SHP77 treated with DMSO at 0.1 percent for 48 hours (cell line): ENCODE measurements around the gene TAB2.

Experiments used
- DNase-seq: peaks from one replicate; lab custom pipeline; 2025; lab: John Stamatoyannopoulos, UW

Gene TAB2

DNA sequence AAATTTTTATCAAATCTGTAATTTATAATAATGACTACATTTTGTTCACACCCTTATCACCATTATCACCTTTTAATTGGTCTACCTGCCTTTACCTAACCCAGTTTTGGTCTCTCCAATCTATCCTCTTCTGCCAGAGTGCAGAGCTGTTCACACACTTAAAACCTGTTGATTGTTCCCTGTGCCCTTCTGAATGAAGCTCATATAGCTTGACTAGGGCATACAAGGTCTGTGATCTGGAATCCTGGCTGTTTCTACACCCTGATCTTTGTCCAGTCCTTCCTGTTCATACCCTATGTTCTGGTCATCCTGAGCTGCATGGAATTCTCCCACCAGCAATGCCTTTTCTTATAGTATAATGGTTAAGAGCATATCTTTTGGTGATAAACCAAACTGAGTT, 53.6 kb downstream of the TAB2 start:
- DNase-seq, result no peak

DNA sequence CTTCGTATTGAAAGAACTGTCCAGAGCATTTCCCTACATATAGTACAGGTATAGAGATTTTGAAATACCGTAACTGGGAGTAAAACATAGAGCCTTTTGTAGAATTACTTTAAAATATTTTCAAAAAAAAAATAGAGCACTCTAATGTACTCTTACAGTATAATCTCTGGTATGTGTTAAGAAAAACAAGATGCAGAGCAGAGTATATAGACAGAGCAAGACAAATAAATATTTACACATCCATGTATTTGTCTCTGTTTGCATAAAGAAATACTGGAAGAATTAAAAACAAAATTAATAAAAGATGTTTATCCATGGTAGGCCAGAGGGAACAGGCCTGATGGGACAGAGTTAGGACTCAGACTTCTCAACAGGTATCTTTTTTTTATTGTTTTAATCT, 54.5 kb downstream of the TAB2 start:
- no peak for DNase-seq

DNA sequence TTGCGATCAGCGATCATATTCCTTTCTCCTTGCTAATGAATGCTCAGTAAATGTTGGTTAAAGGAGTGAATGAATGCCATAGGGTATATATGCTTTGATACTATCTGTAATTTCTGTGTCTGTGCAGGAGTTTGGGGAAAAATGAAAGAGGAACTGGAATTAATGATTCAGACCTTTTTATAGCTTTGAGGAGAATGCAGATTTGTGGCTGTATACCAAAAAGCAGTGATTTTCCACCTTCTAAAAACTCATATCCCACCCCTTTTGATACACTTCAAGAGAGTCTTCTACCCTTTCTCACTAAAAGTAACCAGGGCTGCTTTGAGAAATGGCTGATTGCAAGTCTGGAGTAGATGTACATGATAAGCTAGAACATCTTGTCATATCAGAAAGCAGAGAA, 56.0 kb downstream of the TAB2 start:
- no peak for DNase-seq

DNA sequence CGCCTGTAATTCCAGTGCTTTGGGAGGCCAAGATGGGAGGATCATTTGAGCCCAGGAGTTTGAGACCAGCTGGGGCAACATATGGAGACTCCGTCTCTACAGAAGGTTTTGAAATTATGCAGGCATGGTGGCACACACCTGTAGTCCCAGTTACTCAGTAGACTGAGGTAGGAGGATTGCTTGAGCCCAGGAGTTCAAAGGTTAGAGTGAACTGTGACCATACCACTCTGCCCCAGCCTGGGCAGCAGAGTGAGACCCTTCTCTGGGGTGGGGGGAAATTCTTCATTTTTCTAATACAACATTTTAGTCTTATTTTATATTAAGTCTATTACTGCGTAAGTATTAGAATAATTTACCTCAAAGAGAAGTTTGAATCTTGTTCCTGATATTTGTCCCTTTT, 62.5 kb downstream of the TAB2 start:
- DNase-seq, result no peak

DNA sequence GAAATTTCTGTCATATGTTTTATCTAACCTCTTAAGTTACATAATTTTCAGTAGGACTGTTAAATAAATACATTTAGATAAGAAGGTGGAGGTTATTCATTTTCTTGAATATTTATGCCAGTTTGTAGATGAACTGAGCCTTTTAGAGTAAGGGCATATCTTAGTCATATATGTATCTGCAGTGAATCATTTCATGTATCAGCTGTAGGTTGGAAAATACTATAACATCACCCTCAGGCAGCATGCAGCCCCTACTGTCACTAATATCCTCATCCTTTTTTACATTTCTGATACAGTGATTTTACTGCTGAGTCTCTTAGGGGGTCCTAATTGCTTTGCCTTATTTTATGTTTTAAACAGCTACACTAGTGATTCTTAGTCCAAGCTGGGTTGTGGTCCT, 63.0 kb downstream of the TAB2 start:
- no peak for DNase-seq

DNA sequence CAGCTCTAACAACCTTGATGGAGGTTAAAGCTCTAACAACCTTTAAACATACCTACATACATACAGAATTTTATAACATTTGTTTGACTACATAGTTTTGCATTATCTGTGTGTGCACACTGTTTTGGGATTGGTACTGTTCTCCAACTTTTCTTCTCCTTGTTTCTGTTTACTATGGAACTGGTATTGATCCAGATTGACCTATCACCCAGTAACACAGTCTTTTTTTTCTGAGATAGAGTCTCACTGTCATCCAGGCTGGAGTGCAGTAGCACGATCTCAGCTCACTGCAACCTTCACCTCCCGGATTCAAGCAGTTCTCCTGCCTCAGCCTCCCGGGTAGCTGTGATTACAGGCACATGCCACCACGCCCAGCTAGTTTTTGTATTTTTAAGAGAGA, 65.9 kb downstream of the TAB2 start:
- no peak for DNase-seq

DNA sequence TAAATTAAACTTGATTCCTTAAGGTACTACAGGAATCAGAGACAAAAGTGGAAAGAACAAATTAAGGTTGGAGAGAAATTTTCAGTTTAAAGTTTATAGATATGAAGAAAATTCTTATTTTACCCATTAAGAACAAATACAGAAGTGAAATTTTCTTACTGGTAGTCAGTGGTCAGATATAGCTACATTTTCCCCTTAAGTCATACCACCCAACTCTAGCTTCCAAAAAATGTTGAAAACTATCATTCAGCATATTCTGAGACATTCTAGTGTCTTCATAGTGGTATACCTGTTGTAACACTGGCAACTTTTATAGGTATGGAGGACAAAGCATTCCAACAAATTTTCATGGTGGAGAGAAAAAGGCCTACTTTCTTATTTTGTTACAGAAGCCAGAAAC, 67.0 kb downstream of the TAB2 start:
- DNase-seq, result no peak

DNA sequence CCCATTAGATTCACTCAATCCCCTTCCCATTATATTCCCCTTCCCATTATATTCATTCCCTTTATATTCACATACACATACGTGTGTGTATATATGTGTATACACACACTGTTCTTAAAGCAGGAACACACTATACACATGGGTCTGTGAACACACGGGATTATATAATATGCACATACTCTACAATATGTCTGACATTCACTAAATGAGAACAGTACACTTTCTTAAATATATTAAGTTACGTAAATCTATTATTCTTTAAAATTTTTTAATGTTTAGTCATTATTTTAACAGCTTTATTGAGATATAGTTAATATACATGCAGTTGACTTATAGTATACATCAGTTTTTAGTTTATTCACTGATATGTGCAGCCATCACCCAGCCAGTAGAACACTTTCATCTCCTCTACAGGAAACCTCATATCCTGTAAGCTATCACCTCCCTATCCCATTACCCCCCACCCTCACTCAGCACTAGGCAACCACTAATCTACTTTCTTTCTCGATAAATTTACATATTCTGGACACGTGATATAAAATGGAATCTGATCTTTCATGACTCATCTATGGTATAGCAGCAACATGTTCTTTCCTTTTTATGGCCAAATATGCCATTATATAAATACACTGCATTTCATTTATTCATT, 68.6 kb downstream of the TAB2 start:
- no peak for DNase-seq

DNA sequence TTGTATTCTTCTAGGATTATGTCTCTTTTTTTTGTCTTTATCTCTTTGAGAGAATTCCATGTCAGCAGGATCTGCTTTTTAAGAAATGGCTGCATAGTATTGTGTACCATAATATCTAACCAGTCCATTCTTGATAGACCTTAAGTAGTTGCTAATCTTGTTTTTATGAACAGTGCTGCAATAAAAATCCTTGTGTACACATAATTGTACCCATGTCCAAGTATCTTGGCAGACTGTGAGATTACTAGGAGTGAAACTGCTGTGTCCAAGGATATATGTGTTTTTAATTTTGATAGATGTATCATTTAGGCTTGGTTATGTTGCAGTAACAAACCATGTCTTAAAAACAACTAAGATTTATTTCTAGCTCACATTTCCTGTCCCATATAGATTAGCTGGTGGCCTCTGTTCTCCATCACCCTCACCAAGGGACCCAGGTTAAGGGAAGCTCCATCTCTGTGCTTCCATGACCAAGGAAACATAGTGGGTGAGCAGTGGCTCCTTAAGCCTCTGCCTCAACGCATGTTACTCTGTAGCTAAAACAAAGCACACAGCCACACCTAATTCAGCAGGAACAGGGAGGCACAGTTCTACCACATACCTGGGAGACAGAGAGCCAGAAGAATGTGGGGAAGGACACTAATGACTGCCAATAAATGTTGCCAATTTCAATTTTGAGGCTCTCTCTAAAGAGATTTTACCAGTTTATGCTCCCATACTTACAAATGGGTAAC, 70.4 kb downstream of the TAB2 start:
- no peak for DNase-seq

DNA sequence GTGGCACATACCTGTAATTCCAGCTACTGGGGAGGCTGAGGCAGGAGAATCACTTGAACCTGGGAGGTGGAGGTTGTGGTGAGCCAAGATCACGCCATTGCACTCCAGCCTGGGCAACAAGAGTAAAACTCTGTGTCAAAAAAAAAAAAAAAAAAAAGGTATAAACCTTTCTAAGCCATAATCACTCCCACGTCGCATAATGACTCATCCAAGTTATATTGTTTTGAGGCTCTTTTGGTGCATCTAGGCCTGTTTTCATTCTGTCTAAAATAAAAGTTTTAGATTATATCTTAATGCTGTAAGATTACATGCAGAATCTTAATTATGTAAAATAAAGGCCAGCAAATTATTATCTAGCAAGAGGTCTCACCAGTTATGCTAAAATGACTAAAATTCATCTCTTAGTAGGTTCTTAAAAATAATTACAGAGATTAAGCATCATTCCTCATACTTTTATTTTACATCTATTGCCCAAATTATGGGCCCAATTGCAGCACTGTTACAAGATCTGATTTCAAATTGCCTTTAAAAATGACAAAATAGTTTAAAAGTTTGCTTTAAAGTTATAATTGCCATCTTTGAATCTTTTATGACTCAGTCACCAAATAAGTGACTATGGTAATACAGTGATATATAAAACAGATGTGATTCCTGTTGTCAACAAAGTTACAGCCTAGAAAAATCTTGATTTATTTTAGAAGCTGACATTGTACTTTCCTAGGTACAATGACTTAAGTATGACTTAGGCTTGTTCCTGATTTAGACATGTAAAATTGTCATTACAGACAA, 72.2 kb downstream of the TAB2 start:
- no peak for DNase-seq

DNA sequence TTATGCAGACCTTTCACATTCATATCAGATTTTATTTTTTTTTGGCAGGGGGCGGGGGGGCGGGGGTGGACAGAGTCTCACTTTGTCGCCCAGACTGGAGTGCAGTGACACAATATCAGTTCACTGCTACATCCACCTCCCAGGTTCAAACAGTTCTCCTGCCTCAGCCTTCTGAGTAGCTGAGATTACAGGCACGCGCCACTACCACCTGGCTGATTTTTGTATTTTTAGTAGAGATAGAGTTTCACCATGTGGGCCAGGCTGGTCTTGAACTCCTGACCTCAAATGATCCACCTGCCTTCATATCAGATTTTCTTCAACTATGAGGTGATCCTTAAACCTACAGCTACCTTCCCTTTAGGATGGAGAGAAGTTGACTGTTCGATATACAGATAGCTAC, 74.6 kb downstream of the TAB2 start:
- no peak for DNase-seq

DNA sequence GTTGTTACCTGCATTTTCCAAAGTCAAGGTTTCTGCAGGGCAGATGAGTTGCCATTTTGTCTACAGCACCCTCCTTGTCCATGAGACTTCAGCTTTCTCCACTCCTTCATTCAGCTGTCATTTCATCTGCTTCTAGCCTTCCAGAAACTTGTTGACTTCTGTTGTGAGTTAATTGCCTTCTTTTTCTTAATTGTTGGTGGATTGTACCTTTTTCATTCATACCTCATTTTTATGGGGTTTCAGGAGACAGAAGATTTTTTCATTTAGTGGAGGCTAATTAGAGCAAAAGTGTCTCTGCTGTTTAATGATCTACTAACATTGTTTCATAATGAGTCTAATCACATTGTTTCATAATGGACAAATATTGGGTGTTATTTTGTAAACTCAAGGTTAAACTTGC, 75.0 kb downstream of the TAB2 start:
- no peak for DNase-seq

DNA sequence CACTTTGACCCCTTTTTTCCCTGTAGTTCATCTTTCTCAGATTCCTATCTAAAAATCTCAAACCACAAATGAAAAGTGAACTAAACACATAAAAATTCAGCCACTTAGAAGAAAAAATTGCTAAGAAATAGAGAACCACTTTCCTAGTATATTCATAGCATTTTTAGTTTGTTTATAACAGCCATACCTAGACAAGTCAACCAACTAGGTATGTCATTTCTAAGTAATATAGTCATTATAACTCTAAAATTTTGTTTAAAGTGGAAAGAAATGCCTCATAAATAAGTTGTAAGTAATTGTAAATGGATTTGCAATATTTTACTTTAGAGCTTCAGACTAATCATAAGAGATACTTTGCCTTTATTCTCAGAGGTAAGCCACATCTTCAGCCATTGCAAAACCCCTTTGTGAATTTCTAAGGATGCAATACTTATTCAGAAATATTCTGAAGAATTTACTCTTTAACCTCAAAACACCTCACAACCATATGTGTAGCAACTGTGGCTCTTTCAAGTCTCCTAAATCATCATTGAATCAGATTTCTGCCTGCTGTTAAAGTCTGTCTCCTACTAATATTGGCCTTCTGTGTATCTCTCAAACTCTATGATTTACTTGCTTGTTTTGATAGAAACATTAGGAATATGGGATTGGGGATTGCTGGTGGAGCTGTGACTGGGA, 75.6 kb downstream of the TAB2 start:
- no peak for DNase-seq

DNA sequence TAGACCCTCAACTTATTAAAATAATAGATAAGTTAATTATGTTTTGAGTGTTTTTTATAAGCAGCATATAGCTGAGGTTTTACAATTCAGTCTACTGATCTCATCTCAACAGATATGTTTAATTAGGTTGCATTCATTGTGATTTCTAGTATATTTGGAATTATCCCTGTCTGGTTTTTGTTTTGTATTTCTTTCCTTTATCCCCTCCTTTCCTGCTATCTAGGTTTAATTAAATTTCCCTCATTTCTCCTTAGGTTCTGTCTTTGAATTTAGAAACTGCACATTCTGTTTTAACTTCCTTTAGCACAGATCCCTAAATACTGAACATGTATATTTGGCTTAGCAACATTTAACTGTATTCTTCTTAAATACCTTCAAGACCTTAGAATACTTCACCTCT, 77.7 kb downstream of the TAB2 start:
- DNase-seq, result no peak

DNA sequence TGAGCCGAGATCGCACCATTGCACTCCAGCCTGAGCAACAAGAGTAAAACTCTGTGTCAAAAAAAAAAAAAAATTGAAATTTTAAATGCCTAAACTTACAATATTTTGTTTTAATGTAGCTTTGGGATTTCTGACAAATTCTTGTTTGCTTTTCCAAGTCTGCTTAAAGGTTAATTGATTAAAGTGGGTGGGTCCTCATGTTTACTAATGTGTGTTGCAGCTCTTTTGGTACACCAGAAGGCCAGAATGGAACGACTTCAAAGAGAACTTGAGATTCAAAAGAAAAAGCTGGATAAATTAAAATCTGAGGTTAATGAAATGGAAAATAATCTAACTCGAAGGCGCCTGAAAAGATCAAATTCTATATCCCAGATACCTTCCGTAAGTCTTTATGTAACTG, 79.9 kb downstream of the TAB2 start:
- DNase-seq, result no peak

DNA sequence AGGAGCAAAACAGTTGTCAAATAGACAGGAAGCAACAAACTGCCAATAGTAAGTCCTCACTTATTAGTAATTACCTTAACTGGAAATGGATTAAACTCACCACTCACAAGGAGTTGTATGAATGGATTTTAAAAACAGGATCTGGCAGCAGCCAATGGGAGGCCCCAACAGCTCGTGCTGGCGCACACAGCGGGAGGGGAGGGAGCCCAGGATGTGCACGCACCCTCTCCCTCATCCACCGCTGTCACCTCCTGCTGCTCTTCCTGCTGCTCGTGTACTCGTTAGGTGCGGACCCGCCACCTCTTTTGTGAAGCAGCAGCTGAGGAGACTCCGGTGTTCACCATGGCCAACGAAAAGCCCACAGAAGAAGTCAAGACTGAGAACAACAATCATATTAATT, 82.5 kb downstream of the TAB2 start, which contains the start of gene SUMO4:
TSS of gene SUMO4 (plus strand) at position 213 of the 400 bp plus-strand sequence. CDS start at position 343, 130 bp downstream.
- DNase-seq, result no peak

DNA sequence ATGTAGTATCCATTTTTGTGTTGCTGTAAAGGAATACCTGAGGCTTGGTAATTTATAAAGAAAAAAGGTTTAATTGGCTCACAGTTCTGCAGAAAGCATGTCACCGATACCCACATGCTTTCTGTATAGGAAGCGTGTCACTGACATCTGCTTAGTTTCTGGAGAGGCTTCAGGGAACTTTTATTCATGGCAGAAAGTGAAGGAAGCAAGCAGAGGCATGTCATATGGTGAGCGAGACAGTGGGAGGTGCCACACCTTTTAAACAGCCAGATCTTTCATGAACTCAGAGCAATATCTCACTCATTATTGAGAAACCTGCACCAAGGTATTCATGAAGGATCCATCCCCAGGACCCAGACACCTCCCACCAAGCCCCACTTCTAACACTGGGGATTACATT, 86.0 kb downstream of the TAB2 start:
- DNase-seq, result no peak

DNA sequence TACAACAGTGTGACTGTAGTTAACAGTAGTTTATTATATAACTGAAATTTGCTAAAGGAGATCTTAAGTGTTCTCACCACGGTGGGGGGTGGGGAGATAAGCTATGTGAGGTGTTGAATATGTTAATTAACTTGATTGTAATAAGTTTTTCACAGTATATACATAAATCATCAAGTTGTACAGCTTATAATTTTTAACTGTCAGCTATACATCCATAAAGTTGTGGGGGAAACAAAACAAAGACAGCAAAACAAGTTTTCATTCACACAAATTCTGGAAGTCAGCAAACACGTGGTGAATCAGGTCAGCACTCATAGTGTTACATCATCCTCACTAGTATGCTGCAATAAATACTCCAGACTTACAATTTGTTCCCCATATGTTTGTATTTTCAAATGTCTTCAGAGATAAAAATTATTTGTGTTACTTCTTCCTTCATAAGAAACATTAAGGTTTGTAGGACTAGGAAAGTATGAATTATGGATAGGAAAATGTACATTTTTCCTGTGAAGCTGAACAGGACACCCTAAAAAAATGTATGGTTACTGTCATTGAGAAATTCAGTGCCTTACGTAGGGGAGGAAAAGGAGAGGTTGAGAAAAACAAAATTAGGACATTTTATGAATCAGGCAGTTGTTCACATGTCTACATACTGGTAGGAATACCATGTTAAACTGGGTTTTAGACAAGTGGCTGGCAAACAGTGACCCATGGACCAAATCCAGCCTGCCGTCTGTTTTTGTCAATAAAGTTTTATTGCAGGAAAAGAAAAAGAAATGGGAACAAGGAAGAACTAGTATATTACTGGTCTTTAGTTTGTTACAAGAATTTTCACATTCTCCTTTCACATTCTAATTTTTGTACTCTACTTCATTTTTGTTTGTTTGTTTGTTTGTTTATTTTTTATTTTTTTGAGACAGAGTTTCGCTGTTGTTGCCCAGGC, 88.6 kb downstream of the TAB2 start:
- DNase-seq, result no peak

DNA sequence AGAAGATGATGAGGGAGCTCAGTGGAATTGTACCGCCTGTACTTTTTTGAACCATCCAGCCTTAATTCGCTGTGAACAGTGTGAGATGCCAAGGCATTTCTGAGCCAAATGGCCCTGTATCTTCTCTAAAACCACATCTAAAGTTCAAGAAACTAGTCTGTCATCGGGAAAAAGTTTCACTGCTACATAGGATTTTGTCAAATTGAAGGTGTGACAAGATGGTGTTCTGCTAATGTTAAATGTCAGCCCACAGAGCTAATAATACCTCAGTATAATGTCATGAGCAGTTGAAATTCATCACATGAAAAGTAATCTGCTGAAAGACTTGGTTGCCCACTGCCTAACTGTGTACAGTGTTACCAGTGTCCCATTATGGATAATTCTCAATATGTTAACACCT, 92.1 kb downstream of the TAB2 start:
- DNase-seq, result no peak

DNA sequence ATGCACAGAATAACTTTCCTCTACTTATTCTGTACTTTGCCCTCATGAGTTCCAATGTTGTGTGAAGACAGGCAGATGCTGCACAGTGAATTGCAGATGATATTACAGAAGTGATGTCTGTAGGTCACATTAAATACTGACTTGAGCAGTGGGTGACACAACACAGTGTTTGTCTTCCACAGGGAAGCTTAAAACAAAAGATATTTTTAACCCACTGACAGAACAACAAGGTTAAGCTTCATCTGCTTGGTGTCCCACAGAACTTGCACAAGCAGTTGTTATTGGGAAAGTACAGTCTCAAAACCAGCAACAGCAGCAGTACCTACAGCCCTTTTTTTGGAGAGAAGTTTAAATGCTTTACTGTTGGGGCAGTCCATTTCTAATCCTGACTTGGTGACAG, 93.0 kb downstream of the TAB2 start:
- no peak for DNase-seq

DNA sequence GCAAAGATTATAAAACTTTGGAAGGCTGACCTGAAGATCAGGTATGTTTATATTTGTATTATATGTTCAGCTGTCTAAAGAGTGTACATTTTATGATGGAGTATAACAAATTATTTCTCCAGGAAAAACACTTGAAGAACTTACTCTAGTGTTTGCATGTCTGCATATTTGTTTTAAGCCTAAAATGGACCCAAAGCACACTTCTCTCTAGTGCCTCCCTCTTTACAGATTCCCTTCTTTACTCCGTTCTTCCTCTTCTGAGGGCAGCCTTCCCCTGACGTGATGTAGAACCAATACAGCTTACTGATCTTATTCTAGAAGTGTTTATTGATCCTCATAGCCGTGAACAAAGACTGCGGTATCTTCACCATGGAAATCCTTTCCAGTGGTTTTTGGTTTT, 96.5 kb downstream of the TAB2 start:
- no peak for DNase-seq
